Transverse colon (tissue), 4 donors: ENCODE measurements around the gene FIG4. TPM values are rescaled to one million over a fixed set of nuclear protein-coding genes. Genes with fewer than 3 reads are reported as not detected.

Source experiments
- DNase-seq: peaks from one replicate; pipeline ENCODE4 v3.0.0-alpha.2; 2019
- H3K27ac ChIP-seq, 4 donors: fragments of 200-600 bp; sonication (generic); 2 replicates each; pipeline ENCODE4 v1.5.1; 2016 to 2018; ENCODE audit warnings: inconsistent platforms in 4 of 4
- H3K27me3 ChIP-seq: fragments of 200-600 bp; sonication (generic); 2 replicates; pipeline ENCODE4 v1.5.1; 2017; ENCODE audit warnings: inconsistent platforms
- H3K36me3 ChIP-seq, 4 donors: fragments of 200-600 bp; sonication (generic); 2 replicates each; pipeline ENCODE4 v1.5.1; 2017 to 2019; ENCODE audit warnings: inconsistent platforms in 4 of 4
- H3K4me1 ChIP-seq, 4 donors: fragments of 200-600 bp; sonication (generic); 2 replicates each; pipeline ENCODE4 v1.5.1; 2017 to 2020; ENCODE audit warnings: inconsistent platforms in 4 of 4
- H3K4me3 ChIP-seq, 4 donors: fragments of 200-600 bp; sonication (generic); 1 replicate in 1 of 4; 2 replicates in 3 of 4; pipeline versions ENCODE4 v1.5.1 to v1.6.1; 2017 to 2019; ENCODE audit warnings: inconsistent platforms in 4 of 4
- H3K9me3 ChIP-seq, 2 donors: fragments of 200-600 bp; sonication (generic); 2 replicates each; pipeline ENCODE4 v1.5.1; 2017 to 2019; ENCODE audit warnings: inconsistent platforms in 2 of 2
- CTCF ChIP-seq, 5 experiments: fragments of 200-600 bp in 3 of 5; fragments of 450-650 bp in 2 of 5; sonication (generic) in 3 of 5; IDR thresholded peaks; 1 replicate in 2 of 5; 2 replicates in 3 of 5; pipeline ENCODE4 v1.5.1; 2016 to 2017; ENCODE audit warnings: antibody characterized with exemption in 5 of 5, inconsistent platforms in 3 of 5, mild to moderate bottlenecking in 2 of 5, moderate library complexity in 1 of 5
- EP300 ChIP-seq: sonication (generic); formaldehyde crosslinking; IDR thresholded peaks from one replicate; pipeline ENCODE4 v1.6.1; 2017; ENCODE audit warnings: antibody characterized with exemption, low read depth
- POLR2A ChIP-seq: fragments of 450-650 bp; IDR thresholded peaks from one replicate; pipeline ENCODE4 v1.6.1; 2016; ENCODE audit warnings: antibody characterized with exemption, mild to moderate bottlenecking, moderate library complexity
- POLR2AphosphoS5 ChIP-seq, 3 donors: sonication (generic); formaldehyde crosslinking; IDR thresholded peaks; one replicate each; pipeline ENCODE4 v1.6.1; 2016; ENCODE audit warnings: antibody characterized with exemption in 3 of 3
- WGBS, 2 donors: methylation state at CpG; one replicate each; pipeline ENCODE4 v1.1.5; 2018; ENCODE audit warnings: low coverage in 1 of 2; 5-methylcytosine and 5-hydroxymethylcytosine counted together
- in situ Hi-C, 4 donors: fragments of 200-750 bp; cut with MboI; loops; one replicate each; pipeline versions ENCODE4 v1.15.0 to v1.15.1; 2017; ENCODE audit warnings: low sequenced_read_pairs in 3 of 4, low pct_ligation_motif_present in 1 of 4, low pct_unique_long_range_greater_than_20kb in 1 of 4
- intact Hi-C: fragments of 100-400 bp; cut with DNase I; formaldehyde crosslinking; loops from one replicate; pipeline ENCODE4 v1.15.1; 2023; ENCODE audit warnings: low total_unique reads
- total RNA-seq, 4 donors: library from RNA; depleted of rRNA; stranded (reverse); fragments of >200 nt; gene quantifications; one replicate each; pipeline ENCODE4 v1.1.0, GENCODE V29; 2016

The FIG4 gene
- total RNA-seq, 4 donors from 2014 or later, result 3.7 to 21.6 (median 15.2) TPM

- intact Hi-C loops (no loop called here), in situ Hi-C loops (no loop called here)
- Histone ChIP-seq H3K27me3 (no peaks in the 10 kb centered on the region), H3K9me3 (no peaks in the 10 kb centered on the region), H3K27ac (no peak overlapping the region), H3K36me3 (no peaks in the 10 kb centered on the region), H3K4me1 (no peaks in the 10 kb centered on the region), H3K4me3 (no peak overlapping the region)
- WGBS, 2 donors, result 41 to 57% methylated on average over 1 of the region's 1 CpG
- DNase-seq, result no peak
- TF ChIP-seq CTCF (IDR thresholded peaks at IDR 0.05) (no peak), POLR2AphosphoS5 (IDR thresholded peaks at IDR 0.05) (no peak), EP300 (no peak), POLR2A (no peak)
Measured at GRCh38 chr6:109660526-109661320, 30.4 kb upstream of the FIG4 start.

GRCh38 chr6:109662192-109662591 is 28.9 kb upstream of the FIG4 start:
- in situ Hi-C loops, result no loop called here
- H3K9me3 ChIP-seq, result no peaks in the 10 kb centered on the region
- no peaks in the 10 kb centered on the region for H3K27me3 ChIP-seq
- TF ChIP-seq POLR2AphosphoS5 (IDR thresholded peaks at IDR 0.05) (no peak), CTCF (IDR thresholded peaks at IDR 0.05) (no peak), EP300 (no peak), POLR2A (no peak)
- DNase-seq, result no peak
- intact Hi-C loops, result no loop called here
- WGBS, 2 donors, result 96 to 99% methylated on average over 2 of the region's 2 CpGs
- no peak overlapping the region for H3K4me3 ChIP-seq
- no peaks in the 10 kb centered on the region for H3K4me1 ChIP-seq
- H3K27ac ChIP-seq, result no peak overlapping the region
- no peaks in the 10 kb centered on the region for H3K36me3 ChIP-seq

GRCh38 chr6:109669811-109670210 is 21.3 kb upstream of the FIG4 start:
- Histone ChIP-seq H3K36me3 (peaks cover 0 to 4% (median 0%) of the 10 kb centered on the region in 4 donors), H3K9me3 (no peaks in the 10 kb centered on the region), H3K4me1 (no peaks in the 10 kb centered on the region), H3K27ac (no peak overlapping the region), H3K27me3 (no peaks in the 10 kb centered on the region), H3K4me3 (no peak overlapping the region)
- intact Hi-C loops (no loop called here), in situ Hi-C loops (no loop called here)
- no peak for DNase-seq
- 83 to 100% methylated on average over 3 to 4 of the region's 4 CpGs for WGBS, 2 donors
- TF ChIP-seq EP300, result no peak
- TF ChIP-seq CTCF (IDR thresholded peaks at IDR 0.05), result no peak
- TF ChIP-seq POLR2A, result no peak
- no peak for TF ChIP-seq POLR2AphosphoS5 (IDR thresholded peaks at IDR 0.05)

- no peak for DNase-seq
- Histone ChIP-seq H3K27ac (no peak overlapping the region), H3K36me3 (peaks cover 0 to 4% (median 0%) of the 10 kb centered on the region in 4 donors), H3K27me3 (no peaks in the 10 kb centered on the region), H3K9me3 (no peaks in the 10 kb centered on the region), H3K4me1 (no peaks in the 10 kb centered on the region), H3K4me3 (no peak overlapping the region)
- TF ChIP-seq POLR2AphosphoS5 (IDR thresholded peaks at IDR 0.05) (no peak), POLR2A (no peak), CTCF (IDR thresholded peaks at IDR 0.05) (no peak), EP300 (no peak)
- WGBS, 2 donors, result 85% methylated on average over 2 of the region's 2 CpGs
- in situ Hi-C loops (no loop called here), intact Hi-C loops (no loop called here)
Measured at GRCh38 chr6:109671733-109672132, 19.4 kb upstream of the FIG4 start.
